NCI-H1694 (cell line): ENCODE results near the gene PRKAG2.
"Not testable (repeated sequence)": the region's sequence is repeated elsewhere in the genome, so short reads cannot be mapped to it uniquely, and the experiment has no call there.

ENCODE experiments used
- DNase-seq: peaks from one replicate; lab custom pipeline; 2025; lab: John Stamatoyannopoulos, UW

Gene PRKAG2

DNA sequence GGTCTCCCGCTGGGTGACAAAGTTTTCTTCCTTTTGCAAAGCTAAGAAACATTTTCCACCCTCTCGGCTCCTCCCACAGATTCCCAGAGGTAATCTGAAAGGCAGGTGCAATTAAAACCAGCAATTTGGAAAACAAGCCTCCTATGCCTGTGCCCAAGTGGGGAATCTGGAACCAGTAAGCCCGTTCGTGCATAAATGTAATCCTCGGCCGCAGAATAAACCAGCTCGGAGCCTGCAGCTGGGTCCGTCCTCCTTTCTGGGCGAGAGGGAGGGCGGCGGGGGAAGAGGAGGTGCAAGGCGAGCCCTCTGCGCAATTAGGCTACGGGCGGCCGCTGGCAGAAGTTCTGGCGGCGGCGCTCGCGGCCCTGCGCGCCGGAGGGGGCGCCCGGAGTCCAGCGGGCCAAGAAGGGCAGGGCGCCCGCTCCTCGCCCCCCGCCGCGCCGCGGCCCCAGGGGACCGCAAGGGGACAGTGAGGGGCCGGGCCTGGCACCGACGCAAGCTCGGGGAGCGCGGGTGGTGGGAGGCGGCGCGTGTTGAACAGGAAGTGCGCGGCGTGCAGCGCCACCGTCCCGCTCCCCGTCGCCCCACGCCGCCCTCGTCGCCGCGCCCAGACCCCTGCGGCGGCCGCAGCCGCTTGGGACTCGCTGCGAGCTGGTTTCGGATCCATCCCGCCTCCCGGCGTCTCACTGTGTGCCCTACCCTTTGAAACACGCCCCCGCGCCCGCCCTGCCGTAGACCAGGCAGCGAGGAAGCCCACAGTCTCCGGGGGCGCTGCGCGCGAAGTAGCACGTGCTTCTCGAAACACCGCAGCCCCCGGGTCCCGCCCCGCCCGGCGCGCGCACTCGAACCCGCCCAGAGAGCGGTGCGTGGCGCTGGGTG lies at the start of gene PRKAG2:
PRKAG2 (minus strand) TSS at position 217 of the 879 bp plus-strand sequence. CDS start 495 bp downstream, outside the sequence.
- peak; percentile 43 for DNase-seq

DNA sequence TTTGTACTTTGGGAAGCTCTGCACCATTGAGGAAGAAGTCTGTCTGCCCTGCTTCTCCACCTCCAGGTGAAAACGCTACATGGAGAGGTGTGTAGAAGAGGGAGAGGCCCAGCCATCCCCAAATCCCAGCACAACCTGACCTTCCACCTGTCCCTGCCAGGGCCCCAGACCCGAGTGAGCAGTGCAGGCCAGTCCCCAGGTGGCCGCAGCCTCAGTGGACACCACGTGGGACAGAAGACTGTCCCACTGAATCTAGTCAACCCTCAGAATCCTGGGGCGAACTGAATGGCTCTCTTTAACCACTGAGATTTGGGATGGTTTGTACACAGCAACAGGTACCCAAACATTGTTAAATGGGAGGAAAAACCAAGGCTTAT lies 49.4 kb upstream of the PRKAG2 start:
- no peak for DNase-seq

DNA sequence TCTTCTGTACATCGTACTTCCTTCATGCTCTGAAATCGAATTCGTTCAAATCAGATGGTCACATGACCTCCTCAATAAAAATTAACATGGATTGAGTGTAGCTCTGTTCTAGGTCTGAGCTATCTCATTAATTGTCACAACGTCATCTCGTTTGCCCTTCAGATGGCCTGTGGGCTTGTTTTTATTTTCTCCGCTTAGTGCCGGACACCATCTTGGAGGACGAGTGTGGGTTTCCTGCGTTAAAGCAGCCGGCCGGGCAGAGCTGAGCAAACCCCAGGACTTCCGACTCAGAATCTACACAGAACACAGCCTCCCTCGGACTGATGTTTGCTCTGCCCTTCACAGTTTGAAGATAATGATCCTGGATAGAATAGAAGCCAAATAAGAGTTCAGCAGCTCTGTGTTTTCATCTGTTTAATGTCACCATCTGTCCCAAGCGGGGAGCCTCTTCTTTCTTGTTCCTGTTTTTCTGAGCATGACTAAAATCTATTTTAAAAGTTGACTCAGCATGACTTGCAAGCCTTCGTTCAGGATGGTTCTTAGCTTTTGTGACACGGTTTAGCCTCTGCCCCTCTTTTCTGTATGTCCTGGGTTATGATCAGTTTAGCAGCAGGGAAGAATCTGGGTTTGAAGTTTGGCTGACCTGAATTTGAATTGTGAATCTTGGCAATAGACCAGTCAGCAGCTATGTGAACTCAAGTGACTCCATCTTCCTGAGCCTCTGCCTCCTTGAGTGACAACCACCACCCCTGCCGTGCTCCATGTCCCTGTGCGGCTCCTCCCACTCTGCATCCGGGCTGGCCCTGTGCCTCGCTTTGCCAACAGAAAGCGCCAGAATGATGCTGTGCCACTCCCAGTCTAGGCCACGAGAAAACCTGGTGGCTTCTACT lies 48.8 kb upstream of the PRKAG2 start:
- DNase-seq, result peak; percentile 73

DNA sequence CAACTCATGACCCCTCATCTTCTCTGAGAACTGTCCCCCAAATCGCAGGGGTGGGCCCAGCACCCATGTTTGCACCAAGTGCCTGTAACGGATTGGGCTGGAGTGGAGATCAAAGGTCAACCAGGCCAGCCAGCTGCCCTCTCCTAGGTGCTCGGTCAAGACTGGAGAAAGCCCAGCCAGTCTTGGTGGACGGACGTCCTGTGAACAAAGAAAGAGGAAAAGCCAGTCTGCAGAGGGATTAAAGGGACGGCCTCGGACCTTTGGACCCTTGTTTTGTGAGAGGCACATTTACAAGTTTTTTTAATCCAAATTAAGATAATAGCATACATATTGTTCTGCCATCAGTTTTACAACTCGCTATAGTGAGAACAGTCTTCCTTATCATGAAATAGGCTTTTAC lies 47.6 kb upstream of the PRKAG2 start:
- no peak for DNase-seq

DNA sequence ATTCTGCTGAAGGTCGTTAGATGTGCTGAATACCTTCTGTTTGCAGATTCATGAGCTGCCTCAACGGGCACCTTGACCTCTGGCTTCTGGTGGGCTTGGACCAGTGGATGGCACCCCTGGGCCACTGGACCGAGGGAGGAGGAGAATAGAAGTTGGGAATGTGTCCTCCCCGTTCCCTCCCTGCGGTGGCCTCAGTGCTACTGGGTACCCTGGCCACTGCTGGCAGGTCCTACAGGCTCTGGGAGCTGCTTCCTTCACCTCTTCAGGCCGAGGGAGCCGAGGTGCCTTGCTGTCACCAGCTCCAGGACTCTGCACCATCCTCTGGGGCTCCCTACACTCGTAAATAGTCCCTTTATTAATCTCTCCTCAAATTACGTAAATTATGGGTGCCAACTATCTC lies 47.1 kb upstream of the PRKAG2 start:
- no peak for DNase-seq

DNA sequence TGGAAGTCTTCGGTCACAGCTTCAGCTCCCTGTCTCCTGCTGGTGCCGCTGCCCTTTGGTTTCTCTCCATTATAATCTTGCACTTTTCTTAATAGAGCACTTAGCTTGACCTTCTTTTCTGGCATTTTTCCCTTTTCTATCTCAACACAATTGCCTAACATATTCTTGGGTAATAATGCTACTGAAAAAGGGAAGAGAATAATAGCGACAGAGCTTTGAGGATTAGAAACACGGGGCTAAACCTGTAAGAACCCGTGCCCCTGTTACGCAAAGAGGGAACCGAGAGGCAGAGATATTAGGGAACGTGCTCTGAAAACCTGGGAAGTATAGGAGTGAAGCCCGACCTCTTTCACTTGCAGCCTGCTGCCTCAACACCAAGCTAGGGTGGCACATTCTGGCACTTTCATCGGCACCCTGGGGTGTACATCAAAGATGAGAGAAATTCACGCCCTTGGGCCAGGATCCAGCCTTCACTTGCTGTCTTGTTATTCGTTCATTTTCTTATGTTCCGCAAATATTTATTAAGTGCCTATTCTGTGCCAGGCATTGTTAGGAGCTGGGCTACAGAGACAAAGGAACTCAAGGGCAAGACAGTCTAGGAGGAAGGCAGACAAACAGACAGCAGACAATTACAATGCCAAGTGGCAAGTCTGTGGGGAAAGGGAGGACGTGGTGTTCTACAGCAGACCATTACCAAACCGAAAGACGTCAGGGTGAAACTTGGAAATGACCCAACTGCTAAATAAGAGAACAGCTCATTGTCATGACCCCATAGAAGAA lies 46.4 kb upstream of the PRKAG2 start:
- DNase-seq, result no peak

- DNase-seq, result no peak
Observed at GRCh38 chr7:151921451-151921850, 44.5 kb upstream of the PRKAG2 start.

- DNase-seq, result no peak
Observed at GRCh38 chr7:151920488-151920887, 43.6 kb upstream of the PRKAG2 start.

DNA sequence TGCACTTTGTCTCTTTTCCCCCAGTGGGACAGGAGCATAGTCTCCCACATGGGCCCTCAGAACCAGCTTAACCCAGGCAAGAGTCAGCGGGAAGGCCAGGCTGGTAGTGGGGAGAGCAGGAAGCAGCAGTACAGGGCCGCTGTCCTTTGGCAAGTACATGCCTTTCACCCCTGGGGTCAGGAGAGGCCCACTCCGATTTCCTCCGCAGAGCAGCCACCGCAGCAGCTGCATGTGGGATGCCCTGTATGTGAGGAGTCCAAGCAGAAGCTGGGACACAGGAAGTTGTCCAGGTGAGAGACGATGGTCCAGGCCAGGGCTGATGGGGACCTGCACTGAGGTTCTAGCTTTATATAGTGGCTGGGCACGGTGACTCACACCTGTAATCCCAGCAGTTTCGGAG lies 42.7 kb upstream of the PRKAG2 start:
- DNase-seq, result no peak

- no peak for DNase-seq
Observed at GRCh38 chr7:151918510-151918843, 41.6 kb upstream of the PRKAG2 start.

DNA sequence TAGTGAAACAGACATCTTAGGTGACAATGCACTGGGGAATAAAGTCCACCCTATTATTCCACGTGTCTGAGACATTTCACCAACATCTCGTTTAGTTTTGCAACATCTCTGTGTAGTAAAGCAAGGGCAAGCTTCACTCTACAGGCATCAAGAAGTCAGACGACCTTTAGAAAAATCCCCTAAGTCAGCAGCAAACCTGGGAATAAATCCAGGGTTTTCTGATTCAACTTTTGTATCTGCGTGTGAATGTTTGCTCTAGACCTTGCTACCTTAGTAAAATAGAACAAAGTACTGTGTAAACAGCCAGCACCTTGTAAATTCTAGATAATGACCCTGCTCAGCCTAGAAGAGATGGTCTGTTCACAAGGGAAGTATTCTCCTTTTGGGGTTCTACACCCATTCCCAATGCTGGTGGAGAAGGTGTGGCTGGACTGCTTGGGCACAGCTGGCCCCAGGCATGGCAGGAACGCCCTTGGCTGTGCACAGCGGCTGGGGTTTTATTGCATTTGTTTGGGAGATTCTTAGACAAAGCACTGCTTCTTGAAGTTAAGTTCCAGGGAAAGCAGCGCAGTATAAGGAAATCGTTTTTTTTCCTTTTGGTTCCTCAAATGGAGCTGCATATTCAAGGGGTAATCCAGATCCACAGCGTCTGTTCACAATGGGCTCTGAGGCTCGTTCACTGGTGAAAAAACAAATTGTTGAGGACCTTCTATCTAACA lies 41.0 kb upstream of the PRKAG2 start:
- no peak for DNase-seq

- DNase-seq, result no peak
Observed at GRCh38 chr7:151914051-151914450, 37.1 kb upstream of the PRKAG2 start.

DNA sequence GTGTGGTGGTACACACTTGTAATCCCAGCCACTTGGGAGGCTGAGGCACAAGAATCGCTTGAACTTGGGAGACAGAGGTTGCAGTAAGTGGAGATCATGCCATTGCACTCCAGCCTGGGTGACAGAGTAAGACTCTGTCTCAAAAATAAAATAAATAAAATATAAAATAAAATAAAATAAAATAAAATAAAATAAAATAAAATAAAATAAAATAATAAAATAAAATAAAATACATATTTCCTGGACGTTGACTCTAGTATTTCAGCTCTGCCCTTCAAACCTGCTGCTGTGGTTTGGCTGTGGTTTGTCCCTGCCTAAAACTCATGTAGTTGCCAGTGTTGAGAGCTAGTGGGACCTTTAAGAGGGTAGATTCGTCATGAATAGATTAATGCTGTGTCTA lies 33.7 kb upstream of the PRKAG2 start:
- DNase-seq, result not testable (repeated sequence)

DNA sequence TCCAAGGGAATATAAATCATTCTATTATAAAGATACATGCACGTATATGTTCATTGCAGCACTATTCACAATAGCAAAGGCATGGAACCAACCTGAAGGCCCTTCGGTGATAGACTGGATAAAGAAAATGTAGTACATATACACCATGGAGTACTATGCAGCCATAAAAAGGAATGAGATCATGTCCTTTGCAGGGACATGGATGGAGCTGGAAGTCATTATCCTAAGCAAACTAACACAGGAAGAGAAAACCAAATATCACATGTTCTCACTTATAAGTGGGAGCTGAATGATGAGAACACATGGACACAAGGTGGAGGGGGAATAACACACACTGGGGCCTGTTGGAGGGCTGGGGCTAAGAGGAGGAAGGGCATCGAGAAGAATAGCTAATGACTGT lies 30.2 kb upstream of the PRKAG2 start:
- DNase-seq, result not testable (repeated sequence)

DNA sequence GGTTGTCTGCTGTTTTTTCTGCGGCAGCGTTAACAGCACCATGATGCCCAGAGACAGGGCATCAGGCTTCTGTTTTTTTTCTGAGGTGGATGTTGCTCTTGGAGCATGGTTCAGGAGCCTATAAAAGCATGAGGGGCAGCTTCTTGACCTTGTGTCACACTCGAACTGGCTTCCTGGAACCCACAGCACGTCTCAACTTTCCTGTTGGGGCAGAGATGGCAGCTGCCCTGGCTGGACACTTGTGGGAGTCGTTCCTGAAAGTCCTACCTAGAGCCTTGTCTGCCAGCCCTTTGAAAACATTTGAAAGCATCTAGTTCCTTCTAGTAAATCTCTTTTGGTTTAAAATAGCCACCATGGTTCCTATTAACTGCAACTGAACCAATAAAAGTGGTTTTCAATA lies 28.9 kb upstream of the PRKAG2 start:
- no peak for DNase-seq

- no peak for DNase-seq
Observed at GRCh38 chr7:151905353-151905752, 28.4 kb upstream of the PRKAG2 start.

- DNase-seq, result no peak
Observed at GRCh38 chr7:151904270-151904669, 27.4 kb upstream of the PRKAG2 start.

DNA sequence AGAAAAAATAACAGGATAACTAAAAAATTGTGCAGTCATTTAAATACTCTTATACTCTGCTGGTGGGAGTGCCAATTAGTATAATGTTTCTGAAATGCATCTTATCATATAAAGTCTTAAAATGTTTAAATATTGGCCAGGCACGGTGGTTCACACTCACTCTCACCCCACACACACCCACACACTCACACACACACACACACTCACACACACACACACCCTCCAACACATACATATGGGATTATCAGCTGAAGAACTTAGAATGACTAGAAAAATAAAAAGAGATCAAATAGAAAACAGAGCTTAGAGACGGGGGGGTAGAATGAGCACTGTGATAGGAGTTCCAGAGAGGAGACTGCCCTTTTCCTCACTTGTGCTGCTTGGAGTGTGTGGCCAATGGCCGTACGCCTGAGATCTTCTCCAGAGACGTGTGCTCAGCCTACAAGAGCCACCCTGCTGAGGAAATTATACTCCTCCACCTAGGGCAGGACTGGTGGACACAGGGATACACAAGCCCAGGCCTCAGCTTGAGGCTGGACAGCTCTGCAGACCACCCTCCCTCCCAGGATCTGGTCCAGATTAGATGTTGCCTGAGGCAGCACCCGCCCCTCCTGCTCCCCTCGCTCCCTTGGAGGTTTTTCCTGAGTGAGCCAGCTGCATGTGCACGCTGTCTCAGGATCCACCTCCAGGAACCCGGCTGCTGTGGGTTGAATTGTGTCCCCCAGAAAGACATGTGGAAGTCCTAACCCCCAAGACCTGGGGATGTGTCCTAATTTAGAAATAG lies 26.5 kb upstream of the PRKAG2 start:
- no peak for DNase-seq

- no peak for DNase-seq
Observed at GRCh38 chr7:151902311-151902710, 25.4 kb upstream of the PRKAG2 start.

GRCh38 chr7:151901828-151902227 lies 24.9 kb upstream of the PRKAG2 start:
- DNase-seq, result no peak
